HS-27A (cell line): Measurements from ENCODE around the gene SLC4A1AP.

Source experiments
- DNase-seq: peaks from one replicate; pipeline ENCODE4 v3.0.0-alpha.2; 2012; ENCODE audit warnings: low read depth, missing footprints

SLC4A1AP gene

DNA sequence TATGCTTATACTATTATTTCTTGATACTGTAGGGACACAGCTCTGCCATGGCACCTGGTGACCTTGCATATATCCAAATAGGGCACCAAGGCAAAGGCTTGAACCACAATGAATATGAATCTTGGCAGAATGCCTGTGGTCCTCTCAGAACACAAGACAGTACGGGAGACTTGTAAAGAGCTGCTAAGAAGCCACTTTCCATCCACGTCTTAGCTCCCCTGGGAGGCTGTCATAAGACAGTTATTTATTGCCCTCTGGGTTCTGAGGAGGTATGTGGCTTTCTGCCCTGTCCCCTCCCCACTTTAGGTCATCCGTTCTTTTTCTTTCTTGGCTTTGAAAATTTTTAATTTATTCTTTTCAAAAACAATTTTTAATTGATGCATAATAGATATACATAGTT, 78.0 kb downstream of the SLC4A1AP start:
- no peak for DNase-seq

DNA sequence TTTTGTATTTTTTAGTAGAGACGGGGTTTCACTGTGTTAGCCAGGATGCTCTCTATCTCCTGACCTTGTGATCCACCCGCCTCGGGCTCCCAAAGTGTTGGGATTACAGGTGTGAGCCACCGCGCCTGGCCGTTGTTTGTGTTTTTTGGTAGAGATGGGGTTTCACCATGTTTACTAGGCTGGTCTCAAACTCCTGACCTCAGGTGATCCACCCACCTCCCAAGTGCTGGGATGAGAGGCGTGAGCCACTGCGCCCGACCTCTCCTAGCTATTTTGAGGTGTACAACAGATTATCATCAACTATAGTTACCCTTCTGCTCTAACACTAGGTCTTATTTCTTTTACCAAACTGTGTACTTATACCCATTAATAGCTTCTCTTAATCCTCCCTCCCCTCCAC, 78.9 kb downstream of the SLC4A1AP start:
- DNase-seq, result no peak
